Stimulated activated CD4-positive, alpha-beta T cell treated with anti-CD3 and anti-CD28 coated beads, Interleukin-15, amount 100 ng/mL, for 1 hour (primary cell): ENCODE data around the gene PROKR2.

Experiments used
- DNase-seq, 2 donors: peaks; one replicate each; pipeline ENCODE4 v3.0.0-alpha.2; 2020; ENCODE audit warnings: low read depth in 1 of 2, low spot score in 1 of 2

PROKR2 gene

DNA sequence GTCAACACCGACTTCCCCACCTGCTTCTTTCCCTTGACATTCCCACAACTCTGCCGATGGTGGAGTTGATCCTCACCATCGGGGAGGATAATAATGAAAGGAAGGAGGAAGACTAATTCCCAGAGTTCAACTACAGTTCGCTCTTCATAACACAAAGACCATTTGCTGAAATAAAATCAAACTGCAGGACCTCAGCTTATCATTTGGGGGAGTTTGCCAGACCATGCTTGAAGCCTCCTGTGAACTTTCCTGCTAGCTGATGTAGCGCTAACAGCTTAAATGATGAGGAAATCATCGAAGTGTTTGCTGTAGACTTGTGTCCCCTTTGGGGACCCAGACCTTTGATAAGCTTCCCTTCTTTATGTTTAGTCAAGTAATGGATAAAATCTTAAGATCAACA lies 26.2 kb downstream of the PROKR2 start:
- DNase-seq: no peak

DNA sequence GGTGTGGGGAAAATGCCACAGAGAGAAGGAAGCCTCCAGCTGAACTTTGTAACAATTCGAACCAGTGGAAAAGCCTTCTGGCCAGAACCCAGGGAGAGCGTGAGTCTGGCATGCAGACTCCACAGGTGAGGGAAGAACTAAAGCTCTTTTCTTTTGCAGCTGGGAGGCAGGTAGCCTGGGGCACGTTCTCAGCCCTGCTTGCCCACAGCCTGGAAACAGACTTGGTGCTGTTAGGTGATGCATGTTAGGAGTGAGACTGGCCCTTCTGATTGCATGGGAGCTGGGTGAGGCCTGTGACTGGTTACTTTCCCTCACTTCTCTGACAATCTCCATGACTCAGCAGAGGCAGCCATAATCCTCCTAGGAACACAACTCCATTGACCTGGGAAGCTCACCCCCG lies 34.2 kb downstream of the PROKR2 start:
- no peak for DNase-seq

DNA sequence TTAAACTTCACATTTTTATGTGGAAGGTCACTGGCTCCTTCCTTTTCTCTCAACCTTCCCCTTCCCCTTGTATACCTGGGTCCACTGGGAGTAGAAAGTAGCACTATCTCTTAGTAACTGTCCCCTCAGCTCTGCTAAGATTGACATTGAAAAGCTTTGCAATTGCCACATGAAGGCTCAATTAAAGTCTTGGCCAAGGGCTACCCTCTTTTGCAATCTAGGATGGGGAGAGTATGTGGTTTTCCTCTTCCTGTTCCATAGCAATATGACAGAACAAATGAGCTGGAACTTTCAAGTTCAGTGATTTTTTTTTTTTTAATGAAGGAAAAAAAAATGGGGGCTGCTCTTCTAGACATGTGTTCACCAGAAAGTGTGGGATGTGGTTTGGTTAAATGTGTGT lies 37.1 kb downstream of the PROKR2 start:
- DNase-seq: no peak

DNA sequence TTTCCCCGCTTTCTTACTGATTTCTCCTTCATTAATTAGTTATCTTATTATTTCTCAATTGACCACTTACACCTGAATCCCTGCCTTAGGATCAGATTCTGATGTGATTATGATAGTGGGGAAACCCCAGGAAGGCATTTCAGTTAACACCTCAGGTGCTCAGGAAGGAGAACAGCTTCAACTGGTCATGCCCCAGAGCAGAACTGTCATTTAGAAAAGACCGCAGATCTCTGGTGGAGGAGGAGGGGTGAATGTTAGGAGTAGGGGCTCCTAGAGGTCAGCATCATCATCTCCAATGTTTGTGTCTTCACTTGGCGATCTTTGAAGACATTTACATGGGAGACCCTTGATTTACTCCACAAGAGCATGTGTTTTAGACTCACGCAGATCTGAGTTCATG lies 44.5 kb downstream of the PROKR2 start:
- DNase-seq: no peak

DNA sequence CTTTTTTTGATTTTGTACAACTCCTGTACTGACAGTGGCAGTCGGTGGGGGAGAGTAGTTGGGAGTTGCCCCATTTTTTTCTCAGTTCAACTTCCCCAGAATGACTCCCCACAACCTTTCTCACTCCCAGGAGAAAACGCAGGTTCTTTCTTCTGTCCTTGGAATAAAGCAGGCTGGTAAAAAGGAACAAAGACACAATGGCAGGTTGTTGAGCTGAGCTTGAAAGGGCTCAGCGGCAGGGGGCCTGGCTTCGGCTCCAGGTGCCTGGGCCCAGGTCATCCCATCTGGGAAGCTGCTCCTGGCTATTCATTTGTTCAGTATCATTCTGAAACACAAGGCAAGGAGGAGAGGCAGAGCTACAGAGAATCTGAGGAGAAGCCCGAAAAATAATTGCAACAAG lies 46.2 kb downstream of the PROKR2 start:
- no peak for DNase-seq

DNA sequence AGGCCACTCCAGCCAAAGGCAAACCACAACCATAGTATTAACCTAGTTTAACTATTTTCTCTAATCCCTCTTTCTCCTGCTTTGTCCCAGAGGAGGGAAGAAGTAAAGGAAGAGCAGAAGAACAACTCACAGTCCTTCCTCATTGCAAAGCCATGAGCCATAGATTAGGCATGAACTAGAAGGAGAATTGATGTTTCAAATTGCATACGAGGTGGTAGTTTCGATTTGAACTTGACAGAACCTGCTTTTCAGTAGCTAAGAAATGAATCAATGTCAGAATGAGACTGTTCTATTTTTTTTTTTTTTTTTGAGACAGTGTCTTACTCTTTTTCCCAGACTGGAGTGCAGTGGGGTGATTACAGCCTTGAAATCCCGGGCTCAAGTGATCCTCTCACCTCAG lies 48.3 kb downstream of the PROKR2 start:
- DNase-seq: no peak

DNA sequence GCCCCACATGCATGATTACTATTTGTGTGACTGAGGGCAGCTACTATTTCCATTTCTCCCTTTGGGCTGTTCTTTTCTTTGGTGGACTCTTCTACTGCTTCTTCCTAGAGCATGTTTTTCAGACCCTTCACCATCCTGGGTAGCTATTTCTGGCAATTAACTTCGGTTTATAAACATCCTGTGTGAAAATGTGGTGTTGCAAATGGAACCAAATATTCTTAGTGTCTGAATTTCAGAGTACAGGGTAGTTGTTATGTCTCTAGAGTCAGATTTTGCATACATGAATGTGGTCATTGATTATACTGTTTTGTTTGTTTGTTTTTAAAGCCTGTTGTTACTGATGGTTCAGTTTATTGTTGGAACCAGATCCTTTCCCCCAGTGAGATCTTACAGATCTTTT lies 49.7 kb downstream of the PROKR2 start:
- DNase-seq: no peak
